Esophagus squamous epithelium (tissue), 4 donors: ENCODE data around the gene ANO2.

Experiments
- CTCF ChIP-seq, 6 experiments: fragments of 450-650 bp in 4 of 6; fragments of 200-600 bp in 2 of 6; sonication (generic) in 2 of 6; IDR thresholded peaks; one replicate each; pipeline ENCODE4 v1.5.1; 2016 to 2019; ENCODE audit warnings: antibody characterized with exemption in 6 of 6, mild to moderate bottlenecking in 4 of 6, moderate library complexity in 4 of 6
- POLR2A ChIP-seq, 4 donors: fragments of 450-650 bp; IDR thresholded peaks; one replicate each; pipeline ENCODE4 v1.6.1; 2017; ENCODE audit warnings: antibody characterized with exemption in 4 of 4, mild to moderate bottlenecking in 4 of 4, moderate library complexity in 3 of 4

DNA sequence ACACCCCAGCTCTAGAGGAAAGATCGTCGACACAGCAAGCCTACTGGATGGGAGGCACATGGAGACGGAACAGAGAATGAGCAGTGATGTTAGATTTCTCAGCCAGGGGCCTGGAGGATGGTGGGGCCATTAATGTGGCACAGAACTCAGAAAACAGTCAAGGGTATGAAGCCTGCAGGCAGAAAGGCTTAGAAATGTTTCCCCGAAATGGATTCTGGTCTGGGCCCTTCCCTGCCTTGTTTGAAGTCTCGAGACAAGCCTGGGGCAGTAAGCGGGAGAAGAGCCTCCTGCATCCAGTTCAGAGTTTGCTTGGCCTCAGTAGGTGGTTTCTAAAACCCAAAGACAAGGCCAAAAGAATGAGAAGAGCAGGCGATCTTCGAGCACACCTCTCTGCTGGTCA is 354.7 kb downstream of the ANO2 start:
- no peak for TF ChIP-seq CTCF (IDR thresholded peaks at IDR 0.05)
- TF ChIP-seq POLR2A (IDR thresholded peaks at IDR 0.05), result no peak
